ENCODE measurements around the gene DCLK3.
A peak's percentile ranks its signal among the peaks of the same experiment; 100 is the strongest.

Gene DCLK3

GRCh38 chr3:36762918-36763849, 1.2 kb downstream of the DCLK3 start:
- no peak for FAIRE-seq

DNA sequence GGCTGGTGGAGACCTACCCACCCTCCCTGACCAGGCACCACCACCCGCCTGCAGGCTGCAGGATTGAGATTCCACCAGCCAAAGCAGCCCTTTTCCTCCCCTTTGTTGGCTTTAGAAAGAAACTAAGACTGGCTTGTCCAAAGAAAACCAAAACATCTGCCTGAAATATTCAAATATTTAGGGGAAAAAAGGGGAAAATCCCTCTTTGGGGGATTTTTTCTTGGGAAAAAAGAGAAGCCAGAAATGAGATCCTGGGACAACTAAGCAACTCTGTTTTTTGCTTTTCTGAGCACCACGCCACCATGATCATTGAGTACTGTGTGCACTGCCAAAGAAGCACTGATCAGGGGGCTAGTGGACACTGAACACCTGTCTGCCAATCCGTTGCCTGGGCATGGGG, 2.6 kb downstream of the DCLK3 start:
- no peak for FAIRE-seq

DNA sequence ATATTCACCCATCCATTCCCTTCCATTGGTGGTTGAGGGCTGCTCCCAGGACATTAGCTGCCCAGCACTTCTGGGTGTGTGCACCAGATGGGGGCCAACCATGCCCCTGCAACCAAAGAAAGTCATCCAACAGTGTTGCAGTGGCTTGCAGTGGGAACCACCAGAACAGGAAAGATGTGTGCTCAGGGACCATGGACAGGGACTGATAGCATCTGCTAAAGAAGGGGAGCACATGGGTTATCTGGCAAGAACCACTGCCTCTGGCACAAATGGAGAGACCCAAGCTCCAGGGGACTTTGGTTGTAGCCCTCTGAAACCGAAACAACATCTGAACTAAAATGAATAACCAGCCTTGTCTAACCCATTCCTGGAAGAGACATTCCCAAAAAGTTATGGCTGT, 8.1 kb downstream of the DCLK3 start:
- FAIRE-seq, result no peak

- FAIRE-seq, result no peak
Measured at GRCh38 chr3:36751326-36751725, 13.0 kb downstream of the DCLK3 start.

DNA sequence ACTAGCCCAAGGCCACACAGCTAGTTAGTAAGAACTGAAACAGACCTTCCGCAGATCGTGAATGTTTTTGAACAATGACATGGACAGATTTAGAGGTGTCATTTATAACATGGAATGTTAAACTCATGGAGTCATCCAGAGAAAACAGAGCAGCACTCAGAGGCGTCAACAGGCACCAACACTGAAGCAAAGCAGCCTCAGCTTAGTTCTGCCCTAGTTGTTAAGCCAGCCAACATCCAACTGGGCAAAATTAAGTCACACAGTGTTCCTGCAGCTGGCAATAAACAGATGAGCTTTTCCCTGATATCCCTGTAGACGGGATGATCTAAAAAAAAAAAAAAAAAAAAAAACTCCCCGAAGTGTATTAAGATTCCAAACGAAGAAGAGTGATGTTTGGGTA, 13.6 kb downstream of the DCLK3 start:
- FAIRE-seq, result no peak

- FAIRE-seq, result no peak
Measured at GRCh38 chr3:36744763-36745162, 19.6 kb downstream of the DCLK3 start.

GRCh38 chr3:36743826-36744225, 20.5 kb downstream of the DCLK3 start:
- FAIRE-seq, result no peak

DNA sequence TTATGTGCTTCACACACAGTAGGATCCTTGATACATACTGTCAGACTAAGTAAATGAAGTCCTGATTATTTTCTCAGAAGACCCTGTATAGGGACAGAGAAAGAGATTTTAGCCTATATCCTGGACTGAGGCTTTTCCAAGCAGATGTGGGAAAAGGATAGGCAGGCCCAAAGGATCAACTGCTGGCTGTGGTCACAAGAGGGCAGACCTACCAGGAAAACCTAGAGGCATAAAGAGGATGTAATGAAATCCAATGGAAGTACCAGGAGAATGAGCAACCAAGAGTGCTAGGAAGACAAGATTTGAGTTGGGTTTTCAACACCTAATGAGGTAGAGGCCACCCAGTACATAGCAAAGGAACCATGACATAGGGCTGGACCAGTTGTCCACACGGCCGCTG, 23.1 kb downstream of the DCLK3 start:
- FAIRE-seq, result no peak

DNA sequence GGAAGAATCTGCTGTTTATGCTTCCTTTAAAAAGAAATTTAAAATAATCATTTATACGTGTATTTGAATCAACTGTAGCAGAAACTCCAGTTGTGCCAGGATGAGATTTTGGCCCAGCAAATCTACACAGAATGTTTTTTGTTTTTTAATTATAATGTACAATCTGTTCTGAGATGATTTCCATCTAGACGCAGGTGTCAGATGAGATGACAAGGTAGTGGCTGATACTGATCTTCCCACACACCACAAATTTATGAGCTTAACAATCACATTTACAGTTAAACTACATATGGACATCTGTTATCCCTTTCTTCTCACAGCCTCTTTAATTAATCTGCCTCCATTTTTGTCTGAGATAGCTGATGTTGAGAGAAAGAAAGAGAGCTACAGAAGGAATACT, 23.6 kb downstream of the DCLK3 start:
- FAIRE-seq, result no peak

DNA sequence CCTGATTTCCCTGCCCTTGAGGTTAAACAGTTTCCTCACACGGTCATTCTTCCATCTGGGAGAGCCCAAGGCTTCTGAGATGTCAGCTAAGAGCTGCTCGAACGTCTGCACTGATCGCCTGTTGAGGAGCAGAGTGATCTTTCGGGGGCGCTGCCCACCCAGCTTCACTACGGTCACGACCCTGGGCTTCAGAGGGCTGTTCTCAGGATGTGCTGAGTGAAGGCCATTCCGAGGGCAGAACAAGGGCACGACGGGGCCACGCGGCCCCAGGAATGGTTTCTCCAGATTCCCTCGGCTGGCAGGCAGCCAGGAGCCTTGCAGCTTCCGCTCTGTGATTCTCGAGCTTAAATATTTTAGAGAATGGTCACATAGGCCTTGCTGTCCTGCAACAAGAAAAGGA, 25.7 kb downstream of the DCLK3 start:
- no peak for FAIRE-seq

DNA sequence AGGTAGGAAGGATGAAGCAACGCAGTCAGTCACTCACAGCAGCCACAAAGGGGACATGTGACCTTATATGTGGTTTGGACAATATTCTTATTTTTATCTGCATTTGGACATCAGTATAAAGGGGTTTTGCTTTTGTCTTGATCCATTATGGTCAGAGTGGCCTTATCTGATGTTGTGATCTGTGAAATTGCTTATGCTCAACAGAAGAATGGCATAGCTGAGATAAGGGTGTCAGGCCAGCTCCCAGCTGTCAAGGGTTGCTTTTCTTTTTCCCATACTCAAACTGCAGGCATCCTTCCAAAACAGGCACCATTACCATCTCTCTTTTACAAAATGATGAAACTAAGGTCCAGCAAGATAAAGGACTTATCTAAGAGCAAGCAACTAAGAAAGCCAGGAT, 28.1 kb downstream of the DCLK3 start:
- no peak for FAIRE-seq

GRCh38 chr3:36734742-36735141, 29.6 kb downstream of the DCLK3 start:
- no peak for FAIRE-seq

DNA sequence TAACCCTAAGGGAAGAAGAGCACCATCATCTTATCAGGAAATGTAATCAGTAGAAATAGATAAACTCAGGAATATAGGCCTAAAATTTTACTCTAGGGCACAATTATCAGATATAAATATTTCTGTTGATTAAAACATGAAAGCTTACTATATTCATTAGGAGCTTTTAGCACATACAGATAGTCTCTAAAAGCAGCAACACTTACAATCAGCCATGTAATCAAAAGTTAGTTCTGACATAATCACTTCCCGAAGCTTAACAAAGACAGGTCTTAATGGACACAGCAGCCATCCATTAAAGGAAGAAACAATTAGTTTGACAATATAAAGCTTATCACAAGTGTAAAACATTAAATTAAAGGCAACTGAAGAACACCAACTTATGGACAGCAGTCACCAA, 30.6 kb downstream of the DCLK3 start:
- FAIRE-seq, result no peak

- no peak for FAIRE-seq
Measured at GRCh38 chr3:36733162-36733696, 31.1 kb downstream of the DCLK3 start.

DNA sequence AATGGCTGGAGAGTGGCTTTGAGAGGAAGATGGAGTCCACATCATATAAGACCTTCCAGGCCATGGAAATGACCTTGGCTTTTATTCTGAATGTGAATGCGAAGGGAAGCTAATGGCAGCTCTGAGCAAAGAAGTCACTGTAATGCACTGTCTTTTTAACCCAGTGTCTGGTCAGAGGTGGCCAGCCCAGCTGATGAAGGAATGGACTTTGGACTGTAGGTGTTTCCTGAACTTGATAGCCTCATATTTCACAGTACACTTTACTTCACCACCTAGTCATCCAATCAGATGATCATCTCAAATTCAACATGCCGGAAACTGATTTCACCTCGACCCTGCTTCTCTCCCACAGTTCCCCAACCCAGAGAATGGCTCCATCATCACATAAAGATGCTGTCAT, 33.4 kb downstream of the DCLK3 start:
- no peak for FAIRE-seq

GRCh38 chr3:36729204-36730056, 34.9 kb downstream of the DCLK3 start:
- peak; percentile 89 for FAIRE-seq

GRCh38 chr3:36714343-36715086, 49.8 kb downstream of the DCLK3 start:
- no peak for FAIRE-seq

GRCh38 chr3:36713904-36714303, 50.4 kb downstream of the DCLK3 start:
- no peak for FAIRE-seq

GRCh38 chr3:36710606-36711005, 53.7 kb downstream of the DCLK3 start:
- no peak for FAIRE-seq

DNA sequence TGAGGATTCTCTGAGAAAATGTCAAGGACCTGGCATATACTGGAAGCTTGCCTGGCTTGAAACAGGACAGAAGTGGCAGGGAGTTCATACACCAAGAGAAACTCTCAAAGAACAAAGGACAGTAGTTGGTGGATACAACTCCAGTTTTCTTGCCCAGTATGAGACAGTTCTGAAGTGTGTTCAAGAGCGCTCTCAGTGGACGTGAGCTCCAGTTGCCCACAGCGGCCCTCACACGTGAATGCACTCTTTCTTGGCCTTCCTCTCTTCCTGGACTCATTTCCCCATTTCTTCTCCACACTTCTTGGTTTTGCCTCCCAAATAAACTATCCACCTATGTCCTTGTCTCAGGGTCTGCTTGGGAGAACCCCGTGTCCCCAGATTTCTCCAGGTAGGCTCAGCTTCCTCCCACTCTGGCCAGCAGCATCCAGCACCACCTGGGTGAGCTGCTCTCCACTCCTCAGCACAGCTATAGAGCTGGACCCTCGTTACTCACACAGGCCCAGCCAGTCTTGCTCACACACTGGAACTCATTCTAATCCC, 54.5 kb downstream of the DCLK3 start:
- FAIRE-seq, result no peak

DNA sequence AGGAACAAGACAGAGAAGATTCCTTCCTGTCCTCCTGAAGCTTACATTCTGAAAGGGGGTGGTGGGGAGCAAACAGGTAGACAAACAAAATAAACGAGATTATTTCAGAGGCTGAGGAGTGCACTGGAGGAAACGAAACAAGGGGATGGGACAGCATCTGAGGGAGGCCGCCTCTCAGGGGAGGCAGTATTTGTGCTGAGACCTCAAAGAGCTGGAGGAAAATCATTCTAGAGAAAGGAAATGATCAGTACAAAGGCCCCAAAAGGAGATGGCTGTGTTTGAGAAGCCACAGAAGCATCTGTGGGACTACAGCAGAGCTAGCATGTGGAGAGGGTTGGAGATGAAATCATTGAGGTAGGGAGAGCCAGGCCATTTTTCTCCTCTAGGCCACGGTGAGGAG, 55.1 kb downstream of the DCLK3 start:
- no peak for FAIRE-seq

DNA sequence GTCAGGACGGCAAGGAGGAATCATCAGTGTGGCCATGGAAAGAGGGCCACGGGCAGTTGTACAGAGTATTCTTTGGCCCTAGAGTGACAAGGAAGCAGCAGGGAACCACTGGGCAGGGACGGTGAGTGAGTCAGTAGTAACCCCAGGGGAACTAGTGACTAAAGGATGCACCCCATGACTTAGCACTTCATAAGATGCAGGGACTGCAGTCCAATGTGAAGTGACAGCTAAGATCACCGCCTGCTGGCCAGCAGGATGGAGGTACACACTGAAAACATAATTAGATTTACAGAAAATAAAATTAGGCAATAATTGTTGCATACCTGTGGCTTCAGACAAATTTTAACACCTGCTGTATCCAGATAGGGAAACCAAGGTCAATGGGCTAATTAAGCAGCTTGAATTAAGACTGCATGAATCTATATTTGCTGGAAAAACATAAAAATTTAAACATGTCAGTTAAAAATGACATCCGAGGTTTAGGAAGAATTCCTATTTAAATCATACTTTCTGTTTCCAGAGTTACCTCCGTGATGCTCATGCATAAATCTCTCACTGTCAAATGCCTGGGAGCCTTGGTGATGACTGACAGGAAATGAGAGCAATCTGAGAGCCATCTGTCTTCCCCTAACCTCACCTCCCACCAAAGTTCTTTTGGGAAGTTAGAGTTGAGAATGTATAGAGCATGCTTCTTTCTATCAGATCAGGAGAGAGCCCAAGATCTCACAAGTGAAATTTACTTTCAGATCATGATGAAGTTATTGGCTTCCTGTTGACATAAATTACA, 56.5 kb downstream of the DCLK3 start:
- FAIRE-seq, result no peak
